Activated CD4-positive, alpha-beta T cell treated with anti-CD3 and anti-CD28 coated beads, Interleukin-2, Interleukin-4, amounts not matched to agents 100 ng/mL and 50 ng/mL, durations not matched to agents 16 hours and 8 hours (primary cell): ENCODE results near the gene OLFML2B.

Source experiments
- DNase-seq: peaks from one replicate; pipeline ENCODE4 v3.0.0-alpha.2; 2020; ENCODE audit warnings: low spot score

The OLFML2B gene

DNA sequence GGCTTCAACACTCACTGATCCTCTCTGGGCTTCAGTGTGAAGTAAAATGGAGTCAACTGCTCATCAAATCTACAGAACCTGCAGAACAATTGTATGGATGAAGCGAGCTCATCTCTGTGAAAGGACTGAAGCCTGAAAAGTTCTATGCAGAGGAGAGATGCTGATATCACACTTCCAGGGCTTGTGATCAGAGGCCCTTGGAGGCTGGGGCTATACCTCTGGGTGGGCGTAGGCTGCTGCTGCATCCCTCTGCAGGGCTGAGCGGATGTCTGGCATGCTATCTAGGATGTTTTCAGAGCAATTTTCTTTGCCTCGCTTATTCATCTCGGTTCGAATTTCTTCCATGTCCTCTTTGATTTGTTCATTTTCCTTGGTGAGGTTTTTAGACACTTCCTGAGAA lies 17.6 kb downstream of the OLFML2B start:
- no peak for DNase-seq

DNA sequence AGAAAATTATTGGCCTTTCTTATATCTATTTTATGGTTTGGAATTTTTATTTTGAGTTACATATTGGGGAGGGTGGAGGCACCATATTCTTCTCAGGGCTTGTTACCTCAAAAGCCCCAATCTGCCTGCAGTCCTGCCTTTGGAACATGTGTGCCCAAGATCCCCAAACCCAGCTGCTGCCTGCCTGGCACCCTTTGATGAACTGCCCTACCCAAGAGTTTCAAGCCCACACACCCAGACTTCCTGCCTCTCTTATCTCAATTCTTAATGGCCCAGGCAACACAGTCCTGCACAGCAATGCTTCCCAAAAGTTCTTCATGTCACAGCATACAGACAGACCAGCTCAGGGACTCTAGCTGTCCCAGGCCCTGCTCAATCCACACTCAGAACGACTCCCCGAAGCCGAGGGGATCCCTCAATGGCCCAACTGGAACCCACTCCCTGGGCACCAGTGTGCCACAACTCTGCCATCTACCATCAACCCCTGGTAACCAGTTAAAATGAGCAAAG lies 19.2 kb downstream of the OLFML2B start:
- DNase-seq = no peak

DNA sequence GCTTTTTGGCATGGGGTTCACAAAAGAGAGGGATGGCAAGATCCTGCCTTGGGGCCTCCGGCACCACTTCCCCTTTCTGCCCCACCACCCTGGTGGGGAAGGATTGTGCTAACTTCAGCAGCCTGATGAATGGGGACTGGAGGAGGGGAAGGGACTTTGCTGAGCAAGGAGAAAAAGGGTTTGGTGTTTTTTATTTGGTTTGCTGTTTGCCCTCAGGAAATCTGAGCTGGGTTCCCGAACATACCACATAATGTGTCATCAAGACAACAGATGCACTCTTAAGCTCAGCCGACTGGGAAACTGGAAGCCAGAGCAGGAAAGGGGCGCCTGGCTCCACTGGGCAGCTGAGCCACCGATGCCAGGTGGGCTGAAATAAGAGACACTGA lies 19.8 kb downstream of the OLFML2B start:
- no peak for DNase-seq

DNA sequence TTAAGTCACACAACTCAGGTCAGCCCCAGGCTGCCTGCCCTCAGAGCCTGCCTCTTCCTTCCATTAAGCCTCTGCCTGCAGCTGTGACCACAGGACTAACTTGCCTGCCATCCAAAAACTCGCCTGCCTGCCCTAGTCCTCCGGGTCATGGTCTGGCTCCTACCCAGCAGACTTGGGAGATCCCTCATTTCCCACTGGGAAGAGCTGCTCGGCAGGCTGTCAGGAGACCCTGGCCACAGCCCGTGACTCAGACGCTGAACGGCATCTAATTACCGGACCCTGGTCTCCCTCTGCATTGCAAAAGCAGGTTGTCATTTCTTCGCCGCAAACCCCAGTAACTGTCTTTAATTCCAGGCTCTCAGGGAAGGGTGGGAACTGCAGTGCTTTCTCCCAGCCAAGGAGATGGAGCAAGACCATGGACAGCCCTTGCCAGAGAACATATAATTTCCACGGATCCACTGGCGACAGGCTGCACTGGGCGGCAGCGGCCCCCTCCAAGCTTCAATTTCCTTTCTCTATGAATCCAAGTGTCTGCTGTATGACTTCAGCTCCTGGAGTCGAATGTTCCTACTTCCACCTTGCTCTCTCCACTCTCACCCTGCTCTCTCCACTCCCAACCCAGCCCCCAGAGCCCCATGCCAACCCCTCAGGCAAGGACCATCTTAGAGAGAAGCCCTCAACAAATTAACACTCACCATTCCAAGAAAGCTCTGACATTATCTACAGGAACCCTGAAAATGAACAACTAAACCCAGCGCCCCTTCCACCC lies 20.4 kb downstream of the OLFML2B start:
- no peak for DNase-seq

DNA sequence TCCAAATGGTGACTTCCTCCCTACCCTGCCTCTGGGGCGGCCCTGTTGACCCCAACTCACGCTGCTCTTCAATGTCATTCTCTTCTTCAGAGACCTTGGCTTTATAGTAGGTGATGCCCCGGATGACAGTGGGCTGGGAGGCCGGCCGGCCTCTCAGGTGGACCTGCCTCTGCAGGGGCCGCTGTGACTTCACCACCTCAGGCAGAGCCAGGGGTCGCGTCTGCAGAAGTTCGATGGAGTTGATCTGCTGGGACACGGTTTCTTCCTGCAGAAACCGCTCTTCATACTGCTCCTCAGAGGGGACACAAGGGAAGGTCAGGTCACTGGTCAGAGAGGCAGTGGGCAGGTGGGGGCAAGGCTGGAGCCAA lies 23.6 kb downstream of the OLFML2B start:
- DNase-seq = no peak

DNA sequence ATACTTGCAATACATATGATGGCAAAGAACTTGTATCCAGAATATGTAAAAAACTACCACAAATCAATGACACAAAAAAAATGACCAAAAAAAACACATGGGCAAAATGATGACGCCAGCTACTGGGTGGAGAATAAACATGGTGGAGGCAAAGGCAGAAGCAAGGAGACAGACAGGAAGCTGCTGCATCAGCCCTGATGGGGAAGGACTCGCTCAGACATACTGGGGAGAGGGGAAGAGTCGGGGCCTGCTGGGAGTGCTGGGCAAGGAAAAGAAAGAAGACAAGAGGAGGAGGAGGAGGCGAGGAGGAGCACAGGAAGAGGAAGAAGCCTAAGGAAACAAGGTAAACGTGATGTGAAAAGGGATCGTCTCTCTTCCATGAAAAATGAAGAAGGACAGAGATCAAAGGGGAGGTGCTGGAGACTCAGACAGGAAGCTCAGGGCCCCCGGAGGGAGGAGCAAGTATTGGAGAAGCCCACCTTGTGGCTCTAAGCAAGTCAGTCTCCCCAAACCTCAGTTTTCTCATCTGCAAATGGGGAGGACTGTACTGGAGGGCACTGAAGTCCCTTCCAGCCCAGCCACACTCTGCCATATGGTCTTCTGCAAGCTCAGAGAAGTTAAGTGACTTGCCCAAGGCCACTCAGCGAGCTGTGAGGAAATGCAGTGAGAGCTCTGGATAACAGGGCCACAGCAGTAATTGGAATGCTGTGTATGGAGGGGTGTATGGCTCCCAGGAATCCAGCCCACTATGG lies 24.2 kb downstream of the OLFML2B start:
- no peak for DNase-seq

DNA sequence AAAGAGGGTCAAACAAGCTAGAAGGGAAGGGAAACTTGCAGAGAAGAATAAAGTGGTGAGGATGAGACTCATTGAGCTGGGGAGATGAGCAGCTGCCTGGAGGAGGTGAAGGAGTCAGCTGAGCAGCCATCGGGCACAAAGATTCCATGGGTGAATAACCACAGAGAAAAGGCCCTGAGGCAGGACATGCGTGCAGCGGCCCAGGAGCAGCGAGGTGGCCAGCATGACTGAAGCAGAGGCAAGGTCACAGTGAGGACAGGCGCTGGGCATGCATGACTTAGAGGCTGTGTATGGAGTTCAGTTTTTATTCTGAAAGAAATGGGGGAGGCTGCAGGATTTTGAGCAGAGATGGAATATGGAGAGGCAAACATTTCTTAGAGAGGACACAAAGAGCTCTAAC lies 24.9 kb downstream of the OLFML2B start:
- DNase-seq = no peak

DNA sequence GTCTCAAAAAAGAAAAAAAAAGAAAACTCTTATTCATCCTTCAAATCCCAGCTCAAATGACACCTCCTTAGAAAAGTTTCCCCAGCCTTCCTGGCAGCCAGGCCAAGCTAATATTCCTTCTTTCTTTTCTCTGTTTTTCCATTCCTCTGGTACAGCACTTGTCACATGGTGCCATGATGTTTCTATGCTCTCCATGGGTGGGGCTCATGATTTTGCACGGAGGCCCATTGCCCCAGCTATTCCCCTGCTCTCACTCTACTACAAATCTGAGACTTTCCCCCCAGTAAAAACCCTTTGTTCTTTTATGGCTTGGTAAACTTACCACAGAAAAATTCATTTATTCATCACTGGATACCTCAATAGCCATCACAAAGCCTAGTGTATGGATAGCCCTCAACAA lies 26.5 kb downstream of the OLFML2B start:
- DNase-seq = no peak

DNA sequence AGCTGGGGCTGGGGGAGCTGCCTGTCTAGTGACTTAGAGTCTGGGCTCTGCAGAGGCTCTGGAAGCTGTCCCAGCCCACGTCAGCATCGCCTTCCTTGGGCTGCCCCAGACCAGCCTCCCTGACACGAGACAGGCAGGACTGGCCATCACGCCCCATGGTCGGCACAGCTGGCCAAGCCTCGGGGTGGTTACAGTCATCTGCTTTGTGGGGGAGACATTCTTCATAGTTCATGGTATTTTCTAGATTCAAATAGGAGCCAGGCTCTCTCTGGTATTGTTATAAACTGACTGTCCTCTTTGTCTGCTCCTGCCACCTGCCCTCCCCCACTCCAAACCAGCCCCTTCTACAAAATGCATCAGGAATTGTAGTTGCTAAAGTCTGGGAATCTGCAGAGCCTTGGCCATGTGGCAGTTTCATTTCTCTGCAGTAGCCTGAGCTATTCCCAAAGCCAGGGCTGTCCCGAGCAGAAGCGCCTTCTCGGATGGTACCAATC lies 29.4 kb downstream of the OLFML2B start:
- DNase-seq = no peak

DNA sequence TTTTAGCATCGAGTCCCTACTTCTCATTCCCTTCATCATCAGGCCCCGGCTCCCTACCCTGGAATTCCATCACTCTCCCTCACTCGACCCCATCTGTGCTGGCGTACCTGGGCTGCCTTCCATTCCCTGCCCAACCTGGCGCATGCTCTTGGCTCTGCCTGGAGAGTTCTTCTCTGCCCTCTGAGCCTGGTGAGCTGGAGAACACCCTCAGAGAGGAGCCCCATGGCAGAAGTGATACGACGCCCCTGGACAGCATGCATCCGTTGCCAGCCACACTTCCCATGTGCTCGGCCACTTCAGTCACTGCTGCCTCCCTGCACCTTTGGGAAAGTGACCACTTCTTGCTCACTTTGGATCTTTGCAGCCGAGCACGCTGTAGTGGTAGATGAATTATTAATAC lies 30.1 kb downstream of the OLFML2B start:
- no peak for DNase-seq

DNA sequence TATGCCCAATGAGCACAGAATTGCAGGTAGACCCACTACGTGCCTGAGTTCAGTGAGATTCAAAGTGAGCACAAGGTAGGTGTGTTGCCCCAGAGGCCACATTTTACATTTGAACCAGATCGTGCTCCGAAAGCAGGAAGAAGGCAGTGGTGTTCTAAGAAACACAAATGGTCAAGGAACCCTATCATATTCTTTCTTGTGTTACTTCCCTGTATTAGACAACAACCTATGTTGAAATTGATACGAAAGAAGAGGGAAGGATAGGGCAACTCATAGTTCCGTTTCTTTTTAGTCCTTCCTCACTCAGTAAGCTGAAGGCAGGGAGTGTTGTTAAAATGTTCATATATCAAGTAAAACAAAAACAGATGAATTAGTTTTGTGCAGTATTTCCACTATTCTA lies 33.9 kb downstream of the OLFML2B start:
- DNase-seq = no peak

DNA sequence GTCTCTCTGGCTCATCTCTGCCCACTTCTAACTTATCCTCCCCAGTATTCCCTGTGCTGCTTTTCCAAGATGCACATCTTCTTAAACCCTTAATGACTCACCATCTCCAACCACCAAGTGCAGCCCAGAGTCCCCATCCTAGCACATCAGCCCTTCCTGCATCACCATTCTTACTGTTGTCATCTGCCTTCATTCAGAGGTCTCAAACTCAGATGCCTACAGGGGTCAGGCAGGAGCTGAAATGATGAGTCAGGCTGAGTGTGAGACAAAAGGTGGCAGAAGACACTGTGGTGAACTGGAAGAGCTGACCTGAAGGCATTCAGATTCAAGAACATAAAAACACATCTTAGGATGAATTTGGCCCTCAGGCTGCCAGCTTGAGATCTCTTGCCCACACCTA lies 34.6 kb downstream of the OLFML2B start:
- DNase-seq = no peak

DNA sequence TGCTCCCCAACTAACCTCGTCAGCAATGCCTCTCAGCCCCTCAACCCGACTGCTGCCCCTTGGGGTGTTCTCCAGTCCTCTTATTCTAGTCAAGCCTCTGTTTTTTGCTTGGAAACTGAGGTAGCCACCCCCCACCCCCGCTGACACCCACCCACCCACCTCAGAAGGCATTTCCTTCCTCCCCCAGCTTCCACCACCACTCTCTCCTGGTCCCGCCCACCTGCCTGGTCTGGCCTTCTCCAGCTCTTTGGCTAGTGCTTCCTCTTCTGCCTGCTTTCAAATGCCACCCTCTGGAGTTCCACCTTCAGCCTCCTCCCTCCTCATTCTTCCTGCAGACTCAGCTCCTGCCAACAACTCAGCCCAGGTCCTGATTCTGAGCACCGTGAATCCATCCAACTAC lies 35.3 kb downstream of the OLFML2B start:
- DNase-seq = no peak

DNA sequence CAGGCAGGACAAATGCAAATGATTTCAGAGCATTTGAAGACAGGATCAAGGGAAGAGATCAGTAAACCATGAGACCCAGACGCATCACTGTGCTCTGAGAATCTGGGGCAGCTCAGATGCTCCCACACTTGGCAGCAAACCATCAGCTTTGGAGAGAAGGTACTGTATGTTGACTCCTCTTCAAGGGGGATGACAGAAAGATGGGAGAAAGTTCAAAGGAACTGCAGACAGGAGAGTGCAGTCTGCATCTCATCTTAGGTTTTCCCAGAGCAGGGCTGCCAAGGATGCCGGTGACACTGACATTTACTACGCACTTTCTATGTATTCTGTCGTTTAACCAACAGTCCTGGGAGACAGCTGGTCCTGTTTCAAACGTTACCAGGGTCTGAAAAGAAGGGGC lies 35.8 kb downstream of the OLFML2B start:
- DNase-seq = no peak

DNA sequence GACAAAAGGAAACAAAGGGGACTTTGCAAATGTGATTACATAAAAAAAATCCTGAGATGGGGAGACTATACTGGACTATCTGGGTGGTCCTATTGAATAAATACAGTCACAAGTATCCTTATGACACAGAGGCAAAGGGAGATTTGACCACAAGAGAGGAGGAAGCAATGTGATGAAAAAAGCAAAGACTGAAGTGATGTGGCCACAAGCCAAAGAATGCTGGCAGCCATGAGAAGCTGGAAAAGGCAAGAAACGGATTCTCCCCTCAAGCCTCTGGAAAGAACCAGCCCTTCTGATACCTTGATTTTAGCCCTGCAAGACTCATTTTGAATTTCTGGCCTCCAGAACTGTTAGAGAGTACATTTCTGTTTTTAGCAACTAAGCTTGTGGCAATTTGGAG lies 36.4 kb downstream of the OLFML2B start:
- no peak for DNase-seq

DNA sequence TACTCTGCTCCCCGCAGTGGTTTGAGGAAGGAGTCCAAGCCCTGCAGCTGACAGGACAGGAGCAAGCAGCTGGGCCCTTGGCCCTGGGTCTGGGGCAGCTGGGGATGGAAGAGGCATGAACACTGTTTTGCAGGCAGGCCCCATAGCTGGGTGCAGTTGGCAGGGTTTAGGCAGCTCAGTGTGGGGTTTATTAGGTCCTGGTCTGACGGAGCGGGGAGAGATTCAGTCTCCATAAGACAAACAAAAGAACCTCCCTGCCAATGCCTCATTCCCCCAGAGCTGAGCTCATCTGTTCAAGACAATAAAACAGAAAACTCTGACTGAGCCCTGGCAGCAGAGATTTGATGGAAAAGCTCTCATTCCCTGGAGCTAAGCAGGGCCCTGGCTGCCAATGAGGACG lies 37.3 kb downstream of the OLFML2B start:
- DNase-seq = no peak

DNA sequence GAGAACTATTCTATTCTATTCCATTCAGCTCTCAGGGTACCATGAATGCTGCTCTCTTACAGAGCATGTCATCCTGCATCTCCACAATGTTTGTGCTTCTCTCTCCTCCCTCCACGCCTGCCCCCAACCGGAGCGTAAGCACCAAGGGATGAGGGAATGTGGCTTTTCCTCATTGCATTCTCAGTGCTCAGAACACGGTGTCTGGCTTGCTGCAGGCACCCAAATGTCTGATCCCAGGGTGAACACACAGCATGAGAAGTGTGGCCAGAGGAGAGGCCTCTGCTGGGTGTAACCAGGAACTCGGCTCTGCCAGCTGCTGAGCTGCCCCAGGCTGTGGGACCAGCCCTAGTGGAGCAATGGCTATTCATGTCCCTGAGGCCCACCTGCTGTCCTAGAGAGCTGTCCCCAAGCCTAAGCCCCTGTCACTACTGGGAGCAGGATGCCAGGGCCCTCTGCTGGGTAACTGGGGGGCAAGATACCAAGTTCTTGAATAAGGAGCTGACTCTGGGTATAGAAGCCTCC lies 38.3 kb downstream of the OLFML2B start:
- no peak for DNase-seq

DNA sequence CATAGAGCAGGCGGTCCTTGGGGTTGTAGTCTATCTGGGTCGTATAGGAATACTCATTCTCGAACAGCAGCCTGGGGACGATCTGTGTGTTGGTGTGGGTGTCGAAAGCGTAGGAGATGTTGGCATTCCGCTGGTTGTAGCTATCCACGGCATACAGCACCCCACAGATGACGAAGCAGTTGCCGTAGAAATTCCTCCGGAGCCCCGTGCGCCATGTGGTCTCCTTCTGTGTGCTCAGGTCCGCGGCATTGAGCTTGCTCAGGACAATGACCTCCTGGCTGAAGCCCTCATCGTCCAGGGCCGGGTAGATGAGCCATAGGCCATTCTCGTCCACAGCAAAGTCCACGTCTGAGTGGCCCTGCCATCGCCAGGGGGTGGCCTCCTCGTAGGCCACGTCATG lies 39.9 kb downstream of the OLFML2B start:
- no peak for DNase-seq

DNA sequence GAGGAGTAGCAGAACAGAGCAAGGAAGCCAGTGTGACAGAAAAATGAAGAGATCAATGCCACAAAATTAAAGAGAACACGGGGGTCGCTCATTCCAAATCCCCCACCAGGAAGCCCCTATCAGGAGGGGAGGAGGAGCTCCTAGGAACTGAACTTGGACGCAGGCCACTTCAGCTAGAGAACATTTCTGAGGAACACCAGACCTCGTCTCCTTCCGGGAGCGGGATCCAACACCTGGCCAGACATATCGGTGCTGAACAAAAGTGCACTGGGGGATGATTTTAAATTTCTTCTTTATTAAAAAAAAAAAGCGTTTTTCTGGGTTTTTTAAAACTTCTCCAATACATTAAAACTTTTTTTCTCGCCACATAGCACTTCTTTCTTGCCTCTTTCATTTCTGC lies 40.8 kb downstream of the OLFML2B start:
- DNase-seq = no peak

DNA sequence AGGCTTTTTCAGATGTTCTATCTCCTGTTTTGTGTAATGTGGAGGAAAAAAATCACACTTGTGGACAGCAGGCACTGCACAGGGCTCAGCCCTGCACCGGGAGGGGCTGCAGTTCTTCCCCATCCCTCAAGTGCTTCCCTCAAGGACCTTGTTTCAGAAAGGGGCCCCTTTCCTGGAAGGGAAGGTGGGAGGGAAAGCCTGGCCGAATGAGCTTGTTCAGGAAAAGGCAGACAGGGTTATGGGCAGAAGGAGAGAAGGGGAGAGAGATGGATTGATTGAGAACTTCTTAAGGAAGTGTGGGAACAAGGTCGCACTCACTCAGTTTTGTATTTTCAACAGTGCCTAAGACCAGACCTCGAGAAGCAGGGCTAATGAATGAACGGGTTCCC lies 41.2 kb downstream of the OLFML2B start:
- no peak for DNase-seq

DNA sequence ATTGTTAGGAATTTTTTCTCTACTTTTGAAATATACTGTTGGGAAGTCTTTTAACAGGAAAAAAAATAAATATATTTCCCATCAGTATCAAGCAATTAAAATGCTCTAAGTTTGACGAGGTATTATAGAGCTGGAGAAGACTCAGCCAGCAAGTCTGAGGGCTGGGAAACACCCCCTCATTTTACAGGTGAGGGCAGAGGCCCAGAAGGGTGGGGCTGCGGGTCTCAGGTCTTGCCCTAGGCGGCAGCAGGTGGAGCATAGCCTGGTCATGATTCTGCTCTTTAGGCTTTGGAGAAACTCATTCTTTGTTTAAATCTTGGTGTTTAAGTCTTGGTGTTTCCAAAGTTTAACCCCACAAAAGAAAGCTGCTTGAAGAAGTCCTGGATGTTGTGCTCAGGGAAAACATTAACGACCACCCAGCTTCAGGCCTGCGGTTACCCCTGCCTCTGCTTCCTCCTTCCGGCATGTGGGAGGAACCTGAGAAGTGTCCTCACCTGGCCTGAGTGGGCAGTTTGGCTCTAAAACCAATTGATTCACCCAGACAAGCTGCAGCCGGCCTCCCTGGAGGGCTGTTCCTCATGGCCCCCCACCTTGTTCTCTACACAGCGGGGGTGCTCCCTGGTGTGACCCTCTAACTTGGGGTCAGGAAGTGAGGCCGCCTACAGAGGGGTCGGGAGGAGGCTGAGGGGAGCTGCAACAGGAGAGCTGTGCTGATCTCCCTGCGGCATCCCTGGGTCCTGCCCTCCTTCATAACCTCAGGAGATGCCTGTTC lies 41.7 kb downstream of the OLFML2B start:
- no peak for DNase-seq

DNA sequence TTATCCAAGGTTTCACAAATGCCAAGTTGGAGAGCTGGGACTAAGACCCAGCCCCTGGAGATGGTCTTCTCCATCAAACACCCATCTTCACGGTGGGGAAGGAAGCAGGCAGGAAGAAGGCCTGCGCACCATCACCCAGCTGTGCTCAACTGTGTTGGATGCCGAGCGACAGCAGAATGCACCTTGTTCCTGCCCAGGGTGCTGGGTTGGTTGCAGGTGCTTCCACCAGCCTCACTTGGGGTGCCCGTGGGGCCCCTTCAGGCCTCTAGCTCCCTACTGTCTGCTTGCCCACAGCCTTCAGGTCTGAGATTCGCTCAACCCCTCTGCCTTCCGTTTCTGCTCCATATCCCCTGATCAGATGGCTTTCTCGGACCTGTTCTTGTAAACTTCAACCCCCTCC lies 42.5 kb downstream of the OLFML2B start:
- DNase-seq = no peak
